Smooth muscle cell (in vitro differentiated cells): Measurements from ENCODE around the gene TMEM179. TPM values are rescaled to one million over a fixed set of nuclear protein-coding genes. Genes with fewer than 3 reads are reported as not detected.

Experiments
- DNase-seq: peaks from one replicate; lab custom pipeline; 2025; ENCODE audit not compliant: unreplicated experiment; lab: John Stamatoyannopoulos, UW
- H2AFZ ChIP-seq: fragments of 200-600 bp; sonication (generic); 2 replicates; pipeline ENCODE4 v1.6.0; 2016; ENCODE audit warnings: antibody characterized with exemption, low read depth, mild to moderate bottlenecking
- H3F3A ChIP-seq: fragments of 200-600 bp; sonication (generic); 2 replicates; pipeline ENCODE4 v1.6.0; 2017; ENCODE audit warnings: antibody characterized with exemption, low read depth
- H3K27ac ChIP-seq: fragments of 200-600 bp; sonication (generic); 2 replicates; pipeline ENCODE4 v1.5.1; 2016; ENCODE audit warnings: low read depth, mild to moderate bottlenecking
- H3K27me3 ChIP-seq: fragments of 200-600 bp; sonication (generic); 2 replicates; pipeline ENCODE4 v1.6.1; 2016; ENCODE audit warnings: low read depth, mild to moderate bottlenecking
- H3K36me3 ChIP-seq: fragments of 200-600 bp; sonication (generic); 2 replicates; pipeline ENCODE4 v1.5.1; 2016; ENCODE audit warnings: low read depth
- H3K4me1 ChIP-seq: fragments of 200-600 bp; sonication (generic); 2 replicates; pipeline ENCODE4 v1.5.1; 2016; ENCODE audit warnings: low read depth
- H3K4me2 ChIP-seq: fragments of 200-600 bp; sonication (generic); 2 replicates; pipeline ENCODE4 v1.6.0; 2016; ENCODE audit warnings: mild to moderate bottlenecking
- H3K4me3 ChIP-seq: fragments of 200-600 bp; sonication (generic); 2 replicates; pipeline ENCODE4 v1.5.1; 2016; ENCODE audit warnings: mild to moderate bottlenecking
- H3K79me2 ChIP-seq: fragments of 200-600 bp; sonication (generic); 2 replicates; pipeline ENCODE4 v1.6.0; 2016; ENCODE audit warnings: low read depth, mild to moderate bottlenecking
- H3K9ac ChIP-seq: fragments of 200-600 bp; sonication (generic); 2 replicates; pipeline ENCODE4 v1.6.0; 2016; ENCODE audit warnings: low read depth
- H3K9me3 ChIP-seq: fragments of 200-600 bp; sonication (generic); replicated peaks from 2 replicates; pipeline ENCODE4 v1.5.1; 2016; ENCODE audit warnings: low read depth
- H4K20me1 ChIP-seq: fragments of 200-600 bp; sonication (generic); 2 replicates; pipeline ENCODE4 v1.6.0; 2016; ENCODE audit warnings: low read depth
- CTCF ChIP-seq: fragments of 200-600 bp; sonication (generic); IDR thresholded peaks from 2 replicates; pipeline ENCODE4 v1.5.1; 2017; ENCODE audit warnings: borderline replicate concordance, mild to moderate bottlenecking, antibody characterized with exemption; ENCODE audit not compliant: insufficient read depth, poor library complexity, severe bottlenecking
- WGBS: methylation state at CpG from one replicate; pipeline ENCODE4 v1.1.7; 2016; ENCODE audit warnings: low lambda C conversion rate; 5-methylcytosine and 5-hydroxymethylcytosine counted together
- polyA plus RNA-seq: library from polyadenylated mRNA; unstranded; fragments of >200 nt; fragmentation: Nextera tagmentation; extraction: Ambion mirVana; gene quantifications from 2 replicates; pipeline ENCODE4 v1.2.1, GENCODE V29; 2016
- total RNA-seq: library from RNA; depleted of rRNA; stranded (reverse); fragments of >200 nt; gene quantifications from 2 replicates; pipeline ENCODE4 v1.2.3, GENCODE V29; 2014

Gene TMEM179
- total and polyA plus RNA-seq, 2 experiments from 2014 or later: 0.87 to 4.8 TPM

- Histone ChIP-seq H2AFZ (no peak overlapping the region), H3K27me3 (no peaks in the 10 kb centered on the region), H3K9me3 (no peaks in the 10 kb centered on the region), H3K36me3 (no peaks in the 10 kb centered on the region), H3K27ac (no peak overlapping the region), H3K9ac (no peak overlapping the region), H3K4me2 (no peak overlapping the region), H4K20me1 (no peaks in the 10 kb centered on the region), H3F3A (no peaks in the 10 kb centered on the region), H3K4me1 (no peaks in the 10 kb centered on the region), H3K4me3 (no peak overlapping the region), H3K79me2 (no peaks in the 10 kb centered on the region)
- DNase-seq: no peak
- 89% methylated on average over 15 of the region's 15 CpGs for WGBS
- no peak for TF ChIP-seq CTCF
Observed at GRCh38 chr14:104563191-104563741, 41.3 kb downstream of the TMEM179 start.

- H3K4me2 ChIP-seq: no peak overlapping the region
- H3K9me3 ChIP-seq: no peaks in the 10 kb centered on the region
- no peak overlapping the region for H2AFZ ChIP-seq
- H3K4me1 ChIP-seq: no peaks in the 10 kb centered on the region
- no peak overlapping the region for H3K9ac ChIP-seq
- H3K27me3 ChIP-seq: no peaks in the 10 kb centered on the region
- no peaks in the 10 kb centered on the region for H3K79me2 ChIP-seq
- H3K27ac ChIP-seq: no peak overlapping the region
- no peaks in the 10 kb centered on the region for H3K36me3 ChIP-seq
- H3K4me3 ChIP-seq: no peak overlapping the region
- no peak for TF ChIP-seq CTCF
- no peak for DNase-seq
- WGBS: 85% methylated on average over 5 of the region's 5 CpGs
- no peaks in the 10 kb centered on the region for H4K20me1 ChIP-seq
- H3F3A ChIP-seq: no peaks in the 10 kb centered on the region
Observed at GRCh38 chr14:104562606-104563005, 42.0 kb downstream of the TMEM179 start.

- Histone ChIP-seq H4K20me1 (no peaks in the 10 kb centered on the region), H3K4me1 (no peaks in the 10 kb centered on the region), H3K36me3 (no peaks in the 10 kb centered on the region), H3K9me3 (no peaks in the 10 kb centered on the region), H2AFZ (no peak overlapping the region), H3K27me3 (no peaks in the 10 kb centered on the region), H3K79me2 (no peaks in the 10 kb centered on the region), H3K4me3 (no peak overlapping the region), H3K4me2 (no peak overlapping the region), H3K27ac (no peak overlapping the region), H3K9ac (no peak overlapping the region), H3F3A (no peaks in the 10 kb centered on the region)
- DNase-seq: no peak
- 86% methylated on average over 23 of the region's 23 CpGs for WGBS
- no peak for TF ChIP-seq CTCF
Observed at GRCh38 chr14:104561632-104562495, 42.7 kb downstream of the TMEM179 start.
